HG02798 (cell line): ENCODE measurements around the gene PADI6.

ENCODE experiments used
- ATAC-seq: cut with Tn5 transposase; IDR thresholded peaks from one replicate; pipeline ENCODE4 v1.9.1; 2021; ENCODE audit warnings: mild to moderate bottlenecking; ENCODE audit not compliant: unreplicated experiment, poor library complexity

The PADI6 gene

DNA sequence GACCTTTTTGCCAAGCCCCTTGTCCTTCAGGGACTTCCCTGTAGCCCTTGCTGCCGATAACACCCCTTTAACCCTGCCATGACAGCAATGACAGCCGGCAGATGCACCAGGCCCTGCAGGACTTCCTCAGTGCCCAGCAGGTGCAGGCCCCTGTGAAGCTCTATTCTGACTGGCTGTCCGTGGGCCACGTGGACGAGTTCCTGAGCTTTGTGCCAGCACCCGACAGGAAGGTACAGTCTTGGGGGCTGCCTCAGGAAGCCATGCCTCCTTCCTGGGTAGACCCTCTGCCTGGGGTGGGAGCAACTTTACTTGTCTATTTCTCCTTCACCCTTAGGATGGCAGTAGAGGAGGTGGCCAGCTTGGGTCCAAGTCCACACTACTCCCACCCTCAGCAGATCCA is 16.1 kb upstream of the PADI6 start:
- no peak for ATAC-seq

DNA sequence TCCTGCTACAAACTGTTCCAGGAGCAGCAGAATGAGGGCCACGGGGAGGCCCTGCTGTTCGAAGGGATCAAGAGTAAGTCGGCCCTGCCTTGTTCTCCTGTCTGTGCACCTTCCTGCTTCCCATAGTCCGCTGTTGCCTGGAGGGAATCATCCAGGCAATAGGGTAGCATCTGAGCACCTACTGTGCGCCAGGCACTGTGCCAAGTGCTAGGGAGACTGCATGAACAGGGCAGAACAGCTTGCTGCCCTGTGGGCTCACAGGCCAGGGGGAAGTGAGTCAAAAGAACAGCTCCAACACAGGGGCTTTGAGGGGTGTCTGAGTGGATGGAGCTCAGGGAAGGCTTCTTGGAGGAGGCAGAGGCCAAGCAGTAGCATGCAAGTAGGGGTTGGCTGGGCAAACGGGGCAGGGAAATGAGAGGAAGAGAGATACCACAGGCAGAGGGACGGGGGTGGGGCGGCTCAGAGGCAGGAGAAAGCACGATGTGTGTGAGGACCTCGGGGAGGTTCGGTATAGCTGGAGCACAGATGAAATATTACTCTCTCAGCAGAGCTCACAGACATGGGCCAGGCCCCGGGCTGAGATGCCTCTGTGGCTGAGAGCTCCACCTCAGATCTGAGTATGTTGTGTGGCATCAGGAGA is 15.5 kb upstream of the PADI6 start:
- no peak for ATAC-seq

DNA sequence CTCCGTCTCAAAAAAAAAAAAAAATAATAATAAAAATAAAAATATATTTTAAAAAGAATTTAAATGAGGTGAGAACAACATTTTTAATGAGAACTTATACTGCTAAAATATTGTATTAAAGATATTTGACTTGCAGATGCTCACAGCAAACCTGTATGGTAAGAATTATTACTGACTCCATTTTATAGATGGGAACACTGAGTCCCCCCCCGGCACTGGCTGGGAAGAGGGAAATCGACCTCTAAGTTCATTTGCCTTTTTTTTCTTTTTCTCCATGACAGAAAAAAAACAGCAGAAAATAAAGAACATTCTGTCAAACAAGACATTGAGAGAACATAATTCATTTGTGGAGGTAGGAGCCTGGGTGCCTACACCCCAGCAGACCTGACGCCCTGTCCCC is 13.4 kb upstream of the PADI6 start:
- ATAC-seq = no peak

DNA sequence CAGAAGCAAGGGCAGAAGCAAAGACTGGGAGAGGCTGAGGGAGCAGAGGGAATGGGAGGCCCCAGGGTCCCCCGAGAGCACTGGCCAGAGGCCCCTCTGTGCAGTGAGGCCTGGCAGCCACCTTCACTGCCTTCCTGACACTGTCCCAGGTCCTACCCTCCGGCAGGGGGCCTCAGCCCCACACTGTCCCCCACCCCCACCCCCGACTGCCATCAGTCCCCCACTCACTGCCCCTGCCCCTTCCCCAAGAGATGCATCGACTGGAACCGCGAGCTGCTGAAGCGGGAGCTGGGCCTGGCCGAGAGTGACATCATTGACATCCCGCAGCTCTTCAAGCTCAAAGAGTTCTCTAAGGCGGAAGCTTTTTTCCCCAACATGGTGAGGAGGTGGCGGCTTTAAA is 13.0 kb upstream of the PADI6 start:
- no peak for ATAC-seq

DNA sequence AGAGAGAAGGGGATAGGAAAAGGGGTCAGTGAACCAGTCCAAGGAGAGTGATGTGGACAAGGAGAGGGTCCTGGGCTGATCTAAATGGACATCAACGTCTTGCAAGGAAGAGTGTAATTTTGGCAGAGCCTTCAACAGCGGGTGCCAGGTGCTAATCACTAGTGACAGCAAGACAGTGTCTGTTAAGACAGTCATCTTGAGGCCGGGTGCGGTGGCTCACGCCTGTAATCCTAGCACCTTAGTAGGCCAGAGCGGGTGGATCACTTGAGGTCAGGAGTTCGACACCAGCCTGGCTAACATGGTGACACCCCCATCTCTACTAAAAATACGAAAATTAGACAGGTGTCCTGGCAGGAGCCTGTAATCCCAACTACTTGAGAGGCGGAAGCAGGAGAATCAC is 12.2 kb upstream of the PADI6 start:
- no peak for ATAC-seq

DNA sequence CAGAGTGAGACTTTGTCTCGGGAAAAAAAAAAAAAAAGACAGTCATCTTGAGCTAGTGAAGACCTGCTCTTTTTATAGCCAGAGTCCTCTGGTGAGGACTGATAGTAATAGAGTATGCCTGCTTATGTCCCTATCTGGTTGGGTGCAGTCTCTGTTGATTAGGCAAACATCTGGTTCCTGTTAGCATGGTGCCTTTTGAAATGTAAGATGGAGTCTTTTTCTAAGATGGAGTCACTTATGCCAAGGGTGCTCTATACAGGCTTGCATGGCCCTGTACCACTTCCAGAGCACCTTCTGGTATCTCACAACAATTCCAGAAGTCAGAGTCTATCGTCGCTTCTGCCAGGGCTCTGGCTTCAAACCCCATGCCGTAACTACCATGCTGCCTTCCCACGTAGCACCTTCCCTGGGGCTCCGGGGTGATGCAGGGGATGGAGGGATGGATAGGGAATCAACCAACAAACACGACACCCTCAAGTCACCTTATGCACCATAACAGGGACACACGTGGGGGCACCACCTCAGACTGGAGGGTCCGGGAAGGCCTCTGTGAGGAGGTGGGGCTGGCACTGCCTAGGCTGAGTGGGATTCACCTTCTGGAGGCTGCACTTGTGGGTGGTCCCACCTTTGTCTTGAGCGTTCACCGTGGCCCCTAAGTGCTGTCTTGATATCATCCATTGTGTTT is 11.6 kb upstream of the PADI6 start:
- ATAC-seq = no peak

DNA sequence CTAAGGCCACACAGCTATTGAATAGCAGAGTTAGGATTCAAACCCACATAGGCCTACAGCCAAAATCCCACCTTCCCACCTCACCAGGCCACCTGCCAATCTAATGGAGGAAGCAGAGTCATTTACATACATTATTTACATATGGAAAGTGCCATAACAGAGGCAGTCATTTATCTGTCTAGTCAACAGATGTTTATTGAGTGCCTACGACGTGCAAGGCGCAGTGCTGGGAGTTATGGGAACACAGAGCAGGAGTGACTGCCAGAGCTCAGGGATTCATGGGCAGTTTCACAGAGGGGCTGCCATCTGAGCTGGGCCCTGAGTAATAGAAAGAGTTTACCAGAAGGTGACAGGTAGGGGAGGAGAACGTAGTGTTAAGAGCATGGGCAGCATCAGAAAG is 10.3 kb upstream of the PADI6 start:
- no peak for ATAC-seq

DNA sequence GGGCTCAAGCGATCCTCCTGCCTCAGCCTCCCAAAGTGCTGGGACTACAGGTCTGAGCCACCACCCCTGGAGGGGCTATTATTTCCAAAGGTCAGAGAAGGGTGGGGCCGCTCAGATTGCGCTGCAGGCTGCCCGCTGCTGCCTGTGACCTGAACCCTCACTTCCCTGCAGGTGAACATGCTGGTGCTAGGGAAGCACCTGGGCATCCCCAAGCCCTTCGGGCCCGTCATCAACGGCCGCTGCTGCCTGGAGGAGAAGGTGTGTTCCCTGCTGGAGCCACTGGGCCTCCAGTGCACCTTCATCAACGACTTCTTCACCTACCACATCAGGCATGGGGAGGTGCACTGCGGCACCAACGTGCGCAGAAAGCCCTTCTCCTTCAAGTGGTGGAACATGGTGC is 8.6 kb upstream of the PADI6 start:
- no peak for ATAC-seq

DNA sequence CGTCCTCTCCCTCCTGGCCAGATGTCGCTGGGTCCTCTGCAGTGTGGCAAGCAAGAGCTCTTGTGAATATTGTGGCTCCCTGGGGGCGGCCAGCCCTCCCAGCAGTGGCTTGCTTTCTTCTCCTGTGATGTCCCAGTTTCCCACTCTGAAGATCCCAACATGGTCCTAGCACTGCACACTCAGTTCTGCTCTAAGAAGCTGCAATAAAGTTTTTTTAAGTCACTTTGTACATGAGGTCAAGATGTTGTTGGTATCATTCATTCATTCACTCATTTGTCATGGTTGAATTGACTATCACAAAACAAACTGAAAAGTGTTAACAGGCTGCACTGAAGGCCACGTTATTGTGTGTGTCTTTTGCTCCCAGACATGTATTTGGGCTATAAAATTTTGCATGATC is 8.2 kb upstream of the PADI6 start:
- no peak for ATAC-seq

DNA sequence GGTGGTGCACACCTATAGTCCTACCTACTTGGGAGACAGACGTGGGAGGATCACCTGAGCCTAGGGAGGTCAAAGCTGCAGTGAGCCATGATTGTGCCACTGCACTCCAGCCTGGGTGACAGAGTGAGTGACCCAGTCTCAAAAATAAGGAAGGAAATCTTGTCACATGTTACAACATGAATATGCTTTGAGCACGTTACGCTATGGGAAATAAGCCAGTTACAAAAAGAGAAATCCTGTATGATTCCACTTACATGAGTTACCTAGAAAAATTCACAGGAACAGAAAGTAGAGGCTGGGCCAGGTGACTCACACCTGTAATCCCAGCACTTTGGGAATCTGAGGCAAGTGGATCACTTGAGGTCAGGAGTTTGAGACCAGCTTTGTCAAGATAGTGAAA is 6.7 kb upstream of the PADI6 start:
- no peak for ATAC-seq

DNA sequence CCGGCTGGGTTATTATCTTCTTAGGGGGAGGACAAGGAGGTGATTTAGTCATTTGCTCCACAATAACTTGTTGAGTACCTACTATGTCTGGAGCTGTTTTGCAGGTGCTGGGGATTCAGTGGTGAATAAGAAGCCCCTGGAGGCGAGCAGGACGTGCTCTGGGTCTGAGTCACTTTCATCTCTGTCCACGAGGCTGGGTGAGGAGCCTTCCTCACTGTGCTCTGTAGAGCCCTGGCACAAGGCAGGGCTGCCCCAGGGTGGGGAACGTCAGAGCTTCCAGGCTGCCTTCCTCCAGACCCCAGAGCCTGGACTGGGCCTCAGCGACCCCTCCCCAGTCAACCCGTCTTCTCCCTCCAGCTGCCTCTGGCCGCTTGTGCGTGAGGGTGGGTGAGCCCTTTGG is 2.5 kb upstream of the PADI6 start:
- ATAC-seq = no peak

DNA sequence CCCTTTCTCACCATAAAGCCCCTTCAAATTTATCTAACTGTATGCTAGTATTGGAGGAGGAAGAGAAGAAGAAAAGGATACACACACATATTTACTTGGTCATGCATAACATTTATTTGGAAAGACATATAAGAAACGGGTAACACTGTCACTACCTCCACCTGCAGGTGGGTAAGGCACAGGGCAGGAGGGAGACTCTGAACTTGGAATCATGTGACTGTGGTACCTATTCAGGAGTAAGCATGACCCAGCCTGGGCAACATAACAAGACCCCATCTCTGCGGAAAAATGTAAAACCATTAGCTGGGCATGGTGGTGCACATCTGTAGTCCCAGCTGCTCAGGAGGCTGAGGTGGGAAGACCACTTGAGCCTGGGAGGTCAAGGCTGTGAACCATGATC is 1.4 kb upstream of the PADI6 start:
- ATAC-seq = no peak

DNA sequence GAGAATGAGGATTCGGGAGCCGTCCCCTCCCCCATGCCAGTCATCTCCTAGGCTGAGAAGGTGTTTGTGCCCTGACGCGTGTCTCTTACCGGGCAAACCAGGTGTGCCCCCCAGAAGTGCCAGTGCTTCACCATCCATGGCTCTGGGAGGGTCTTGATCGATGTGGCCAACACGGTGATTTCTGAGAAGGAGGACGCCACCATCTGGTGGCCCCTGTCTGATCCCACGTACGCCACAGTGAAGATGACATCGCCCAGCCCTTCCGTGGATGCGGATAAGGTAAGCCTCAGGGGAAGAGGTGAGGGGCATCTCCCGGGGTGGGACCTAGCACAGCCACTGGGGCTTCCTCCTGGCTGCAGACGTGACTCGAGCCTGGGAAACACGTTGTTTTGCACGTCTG is 959 bp downstream of the PADI6 start:
- no peak for ATAC-seq

DNA sequence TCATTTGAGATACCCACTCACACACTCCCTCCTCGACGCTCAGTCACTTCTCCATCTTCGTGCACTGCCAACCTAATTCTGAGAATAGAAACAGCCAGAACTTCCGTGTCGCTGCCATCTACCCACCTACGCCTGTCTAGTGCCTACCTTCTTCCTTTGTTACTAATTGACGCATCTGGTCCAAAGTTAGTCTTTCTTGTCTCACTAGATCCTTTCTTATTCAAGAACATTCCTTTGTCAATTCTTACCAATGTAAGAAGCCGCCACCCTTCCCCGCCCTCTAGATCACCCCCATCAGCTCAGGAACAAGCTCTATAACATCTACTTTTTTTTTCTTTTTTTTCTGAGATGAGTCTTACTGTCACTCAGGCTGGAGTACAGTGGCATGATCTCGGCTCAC is 3.7 kb downstream of the PADI6 start:
- no peak for ATAC-seq

DNA sequence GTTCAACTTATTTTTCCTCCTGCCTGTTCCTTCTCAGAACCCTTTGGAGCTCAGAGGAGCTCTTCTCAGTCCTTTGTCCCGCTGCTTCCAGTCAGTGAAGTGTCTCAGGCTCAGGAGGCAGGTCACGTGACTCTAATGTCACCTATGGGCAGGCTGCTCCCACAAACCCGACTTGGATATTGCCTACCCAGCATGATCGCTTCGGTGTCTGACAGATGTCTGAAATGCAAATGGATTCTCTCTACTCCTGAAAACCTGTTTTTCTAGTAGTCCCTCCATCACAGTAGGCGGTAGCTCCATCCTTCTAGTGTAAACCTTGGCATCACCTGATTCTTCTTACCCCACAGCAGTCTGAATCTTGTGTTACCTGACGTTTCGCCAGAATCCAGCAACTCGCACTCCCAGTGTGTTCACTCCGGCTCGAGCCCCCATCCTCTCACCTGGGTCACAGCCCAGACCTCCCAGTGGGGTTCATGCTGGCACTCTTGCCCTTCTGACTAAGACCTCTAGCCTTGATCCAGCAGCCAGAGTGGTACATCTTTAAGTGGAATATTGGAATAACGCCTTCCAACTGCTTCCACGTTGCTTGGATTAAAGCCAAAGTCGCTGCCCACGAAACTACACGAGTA is 5.4 kb downstream of the PADI6 start:
- ATAC-seq = no peak

DNA sequence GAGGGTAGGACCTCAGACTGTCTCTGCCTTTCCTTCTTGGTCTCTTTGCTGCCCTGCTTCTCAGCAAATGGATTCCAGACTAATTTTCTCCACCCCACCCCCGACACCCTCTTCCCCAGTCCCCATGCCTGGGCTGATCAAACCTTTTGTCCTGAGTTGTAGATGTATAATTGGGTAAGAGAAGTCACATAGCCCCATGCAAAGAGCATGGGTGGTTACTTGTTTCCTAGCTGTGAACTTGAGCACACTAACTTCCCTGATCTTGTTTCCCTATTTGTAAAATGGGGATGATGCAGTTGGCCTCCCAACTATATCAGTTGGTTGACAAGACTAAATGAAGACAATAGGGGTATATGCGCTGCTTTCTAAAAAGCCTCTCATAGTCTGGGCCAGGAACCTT is 9.2 kb downstream of the PADI6 start:
- no peak for ATAC-seq

DNA sequence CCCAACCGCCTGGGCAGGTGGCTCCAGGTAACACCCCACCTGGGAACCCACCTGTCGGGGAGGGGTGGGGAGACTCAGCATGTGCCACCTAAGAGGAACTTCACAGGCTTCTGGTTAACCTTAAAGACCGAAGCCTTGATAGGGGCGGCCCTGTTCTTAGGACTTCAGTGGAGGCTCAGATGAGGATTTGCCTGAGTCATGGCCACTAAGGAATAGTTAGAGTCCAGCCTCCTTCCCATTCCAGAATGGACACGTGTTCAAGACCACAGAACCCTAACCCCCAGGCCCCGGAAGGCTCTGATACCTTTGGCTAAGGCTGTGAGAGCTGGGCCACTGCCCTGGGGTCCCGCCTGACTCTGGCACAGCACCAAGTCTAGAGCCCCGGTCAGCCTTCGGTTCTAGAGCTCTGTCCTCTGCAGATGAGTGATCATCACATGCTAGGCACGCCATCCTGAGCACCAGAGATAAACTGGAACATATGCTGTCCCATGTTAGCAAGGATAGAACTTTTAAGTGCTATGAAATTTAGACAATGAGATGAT is 20.3 kb downstream of the PADI6 start:
- no peak for ATAC-seq

DNA sequence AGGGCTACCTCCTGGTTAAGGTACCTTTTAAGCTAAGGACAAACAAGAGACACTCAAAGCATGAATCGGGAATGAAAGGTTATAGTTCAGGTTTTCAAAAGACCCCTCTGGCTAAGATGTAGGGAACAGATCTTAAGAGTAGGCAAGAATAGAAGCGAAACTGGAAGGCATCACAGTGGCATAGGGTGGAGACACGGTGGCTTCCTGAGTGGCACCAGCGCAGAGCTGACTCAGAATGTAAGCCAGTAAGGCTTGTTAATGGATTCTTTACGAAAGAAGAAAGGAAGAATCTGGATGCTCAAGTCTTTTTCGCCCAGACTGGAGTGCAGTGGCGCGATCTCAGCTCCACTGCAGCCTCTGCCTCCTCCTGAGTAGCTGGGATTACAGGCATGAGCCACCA is 21.2 kb downstream of the PADI6 start:
- ATAC-seq = no peak

DNA sequence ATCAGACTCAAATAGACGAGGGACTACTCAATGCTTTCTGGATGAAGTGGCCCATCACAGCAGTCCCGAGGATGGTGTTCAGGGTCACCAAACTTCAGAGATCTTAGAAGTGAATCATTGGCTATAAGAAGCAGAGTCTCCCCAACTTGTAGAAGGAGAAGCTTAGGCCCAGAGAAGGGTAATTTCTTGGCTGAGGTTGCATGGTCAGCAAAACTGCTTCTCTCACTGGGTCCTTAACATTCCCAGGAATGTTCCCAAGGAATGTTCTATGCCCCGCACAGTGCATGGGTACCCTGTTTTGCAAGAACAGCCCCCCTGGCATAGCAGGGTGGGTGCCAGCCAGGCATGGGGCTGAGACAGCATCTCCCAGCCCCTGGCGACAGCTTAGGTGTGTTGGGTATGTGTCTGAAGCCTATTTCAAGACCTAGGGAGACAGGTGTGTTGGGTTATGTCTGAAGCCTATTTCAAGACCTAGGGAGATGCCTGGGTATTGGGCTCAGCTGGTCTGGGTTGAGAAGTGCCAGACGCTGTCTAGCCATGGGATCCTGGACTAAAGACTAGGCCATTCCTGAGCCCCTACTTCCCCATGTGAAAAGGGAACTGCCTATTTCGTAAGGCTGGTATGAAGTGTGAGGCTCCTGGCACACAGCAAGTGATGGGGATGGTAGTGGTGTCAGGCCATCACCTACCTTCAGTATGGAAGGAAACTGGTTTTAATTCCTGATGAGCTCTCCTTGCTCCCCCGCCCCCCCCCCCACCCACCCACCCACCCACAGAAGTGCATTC is 26.1 kb downstream of the PADI6 start:
- ATAC-seq = no peak

DNA sequence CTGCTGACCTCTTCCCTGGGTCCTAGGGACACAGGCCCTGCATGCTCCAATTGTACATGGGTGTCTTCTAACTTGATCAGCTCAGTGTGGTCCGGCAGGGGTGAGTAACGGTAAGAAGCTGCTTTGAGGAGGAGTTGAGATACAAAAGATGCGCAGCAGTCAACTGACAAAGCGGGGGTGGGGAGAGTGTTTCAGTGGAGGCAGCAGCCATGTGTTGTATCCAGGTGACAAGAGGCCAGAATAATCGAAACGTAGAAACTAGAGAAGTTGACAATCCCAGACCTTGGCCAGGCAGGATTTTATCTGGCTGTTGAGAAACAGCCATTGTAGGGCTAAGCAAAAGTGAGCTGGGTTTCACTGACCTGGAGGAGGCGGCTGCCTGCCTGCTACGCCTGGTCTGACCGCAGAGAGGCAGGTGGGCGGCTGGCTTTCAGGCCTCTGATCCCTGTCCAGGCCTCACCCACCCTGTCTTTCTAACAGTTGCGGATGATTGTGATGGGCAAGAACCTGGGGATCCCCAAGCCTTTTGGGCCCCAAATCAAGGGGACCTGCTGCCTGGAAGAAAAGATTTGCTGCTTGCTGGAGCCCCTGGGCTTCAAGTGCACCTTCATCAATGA is 28.8 kb downstream of the PADI6 start:
- ATAC-seq = no peak

DNA sequence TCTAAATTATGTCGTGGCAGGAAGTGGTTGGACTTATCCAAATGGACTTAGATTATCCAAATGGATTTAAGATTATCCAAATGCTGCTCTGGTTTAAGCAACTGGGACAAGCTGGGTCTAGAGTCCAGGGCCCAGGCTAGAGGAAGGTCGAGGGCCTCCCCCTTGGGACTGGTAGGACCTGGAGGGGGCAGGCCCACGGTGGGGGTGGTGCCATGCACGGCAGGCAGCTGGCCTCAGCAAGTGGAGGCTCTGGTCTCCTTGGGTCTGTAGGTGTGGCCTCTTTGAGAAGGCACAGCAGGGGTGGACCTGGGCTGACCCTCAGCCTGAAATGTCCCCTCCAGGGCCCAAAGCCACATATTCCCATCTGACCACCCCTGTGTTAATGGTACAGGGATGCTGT is 29.8 kb downstream of the PADI6 start:
- ATAC-seq = no peak
